HG02981 (cell line): ENCODE results near the gene ZSCAN31.
"Not testable (repeated sequence)": the region's sequence is repeated elsewhere in the genome, so short reads cannot be mapped to it uniquely, and the experiment has no call there.

ENCODE experiments used
- ATAC-seq: cut with Tn5 transposase; IDR thresholded peaks from one replicate; pipeline ENCODE4 v1.9.1; 2021; ENCODE audit warnings: mild to moderate bottlenecking, moderate library complexity; ENCODE audit not compliant: unreplicated experiment

Gene ZSCAN31

GRCh38 chr6:28335564-28336283 is at the start of gene ZSCAN31:
ZSCAN31 (minus strand) TSS chr6:28336148; CDS start chr6:28329683, 6,465 bp downstream.
- peak; percentile 82 for ATAC-seq

- ATAC-seq = no peak
Measured at GRCh38 chr6:28384143-28384533, 48.2 kb upstream of the ZSCAN31 start.

GRCh38 chr6:28383235-28384142 is 47.5 kb upstream of the ZSCAN31 start:
- peak; percentile 86 for ATAC-seq

- no peak for ATAC-seq
Measured at GRCh38 chr6:28380381-28380780, 44.4 kb upstream of the ZSCAN31 start.

- no peak for ATAC-seq
Measured at GRCh38 chr6:28378644-28379043, 42.7 kb upstream of the ZSCAN31 start.

- no peak for ATAC-seq
Measured at GRCh38 chr6:28377879-28378278, 41.9 kb upstream of the ZSCAN31 start.

GRCh38 chr6:28373925-28374324 is 38.0 kb upstream of the ZSCAN31 start:
- ATAC-seq = no peak

GRCh38 chr6:28371706-28372451 is 35.9 kb upstream of the ZSCAN31 start:
- ATAC-seq = peak; percentile 68

GRCh38 chr6:28371280-28371679 is 35.3 kb upstream of the ZSCAN31 start:
- ATAC-seq = no peak

- no peak for ATAC-seq
Measured at GRCh38 chr6:28370440-28370839, 34.5 kb upstream of the ZSCAN31 start.

- ATAC-seq = no peak
Measured at GRCh38 chr6:28369463-28369862, 33.5 kb upstream of the ZSCAN31 start.

- no peak for ATAC-seq
Measured at GRCh38 chr6:28368522-28368921, 32.6 kb upstream of the ZSCAN31 start.

GRCh38 chr6:28365590-28365989 is 29.6 kb upstream of the ZSCAN31 start:
- not testable (repeated sequence) for ATAC-seq

- ATAC-seq = no peak
Measured at GRCh38 chr6:28360961-28361360, 25.0 kb upstream of the ZSCAN31 start.

GRCh38 chr6:28359562-28359961 is 23.6 kb upstream of the ZSCAN31 start:
- not testable (repeated sequence) for ATAC-seq

- no peak for ATAC-seq
Measured at GRCh38 chr6:28357036-28357435, 21.1 kb upstream of the ZSCAN31 start.

GRCh38 chr6:28356666-28357020 is 20.7 kb upstream of the ZSCAN31 start:
- no peak for ATAC-seq

- no peak for ATAC-seq
Measured at GRCh38 chr6:28355743-28356665, 20.1 kb upstream of the ZSCAN31 start.

- no peak for ATAC-seq
Measured at GRCh38 chr6:28354688-28355554, 19.0 kb upstream of the ZSCAN31 start.
